Heart left ventricle (tissue), 16 donors: ENCODE measurements around the gene LRMDA. TPM values are rescaled to one million over a fixed set of nuclear protein-coding genes. Genes with fewer than 3 reads are reported as not detected.

ENCODE experiments used
- ATAC-seq, 4 donors: fragments of 200-7000 bp; cut with Tn5 transposase; one replicate each; pipeline ENCODE4 v1.9.1; 2020 to 2022; ENCODE audit warnings: moderate library complexity in 4 of 4, mild to moderate bottlenecking in 3 of 4, moderate number of reproducible peaks in 1 of 4
- DNase-seq, 5 donors: peaks; one replicate each; pipeline ENCODE4 v3.0.0-alpha.2; 2020
- H3K27ac ChIP-seq, 12 donors: fragments of 200-600 bp; sonication (generic) in 4 of 12; one replicate each; pipeline versions ENCODE4 v1.5.0 to v1.8.0; 2016 to 2022; ENCODE audit warnings: mild to moderate bottlenecking in 2 of 12
- H3K27me3 ChIP-seq, 9 donors: fragments of 200-600 bp; sonication (generic) in 2 of 9; one replicate each; pipeline versions ENCODE4 v1.5.1 to v1.8.0; 2016 to 2022; ENCODE audit warnings: mild to moderate bottlenecking in 3 of 9
- H3K36me3 ChIP-seq, 9 donors: fragments of 200-600 bp; sonication (generic) in 2 of 9; one replicate each; pipeline versions ENCODE4 v1.5.0 to v1.8.0; 2018 to 2022; ENCODE audit warnings: mild to moderate bottlenecking in 2 of 9
- H3K4me1 ChIP-seq, 12 donors: fragments of 200-600 bp; sonication (generic) in 4 of 12; one replicate each; pipeline versions ENCODE4 v1.5.0 to v1.8.0; 2016 to 2022; ENCODE audit warnings: mild to moderate bottlenecking in 3 of 12
- H3K4me3 ChIP-seq, 12 donors: fragments of 200-600 bp; sonication (generic) in 4 of 12; one replicate each; pipeline versions ENCODE4 v1.5.0 to v1.8.0; 2017 to 2022; ENCODE audit warnings: mild to moderate bottlenecking in 9 of 12, moderate library complexity in 4 of 12
- H3K9me3 ChIP-seq, 12 donors: fragments of 200-600 bp; sonication (generic) in 4 of 12; one replicate each; pipeline versions ENCODE4 v1.5.0 to v1.8.0; 2016 to 2022; ENCODE audit warnings: mild to moderate bottlenecking in 1 of 12
- CTCF ChIP-seq, 12 donors: fragments of 200-600 bp; sonication (generic) in 4 of 12; IDR thresholded peaks; one replicate each; pipeline versions ENCODE4 v1.5.0 to v1.8.0; 2018 to 2022; ENCODE audit warnings: antibody characterized with exemption in 12 of 12, mild to moderate bottlenecking in 5 of 12
- POLR2A ChIP-seq, 2 donors: fragments of 450-650 bp; IDR thresholded peaks; one replicate each; pipeline ENCODE4 v1.6.1; 2017; ENCODE audit warnings: antibody characterized with exemption in 2 of 2, mild to moderate bottlenecking in 2 of 2, moderate library complexity in 2 of 2
- WGBS, 4 donors: extraction: QIAGEN DNeasy Blood & Tissue Kit in 2 of 4; methylation state at CpG; one replicate each; pipeline versions ENCODE4 v1.1.5 to v1.1.7; 2013 to 2018; 5-methylcytosine and 5-hydroxymethylcytosine counted together
- intact Hi-C, 10 donors: fragments of 100-400 bp; cut with DNase I; formaldehyde crosslinking; loops; one replicate each; pipeline versions ENCODE4 v1.11.1 to v1.14.2; 2022
- polyA plus RNA-seq, 2 donors: library from polyadenylated mRNA; stranded (reverse); fragments of 200-250 nt; gene quantifications; one replicate each; pipeline ENCODE4 v1.2.3, GENCODE V29; 2013
- total RNA-seq, 9 donors: library from RNA; depleted of rRNA in 2 of 9; stranded (reverse); fragments of >200 nt in 2 of 9; fragmentation: NEBNext Ultra II Directional in 3 of 9; extraction: Animal tissue kit (Norgen Biotek cat#: 25700) in 3 of 9; gene quantifications; one replicate each; pipeline versions ENCODE4 v1.1.0 to v1.2.4, GENCODE V29; 2016 to 2023
- donor health status: ischemic (EF 13 %, LVEDD 7.1; RV severe dilation, severe dysfunction).
- donor health status: healthy with polysubstance abuse.
- donor health status: DM: no; HTN: yes; CAD: no.
- donor health status: DM: no; HTN: no; CAD: no.
- donor health status: ischemic (EF 25% LVEDD 6.9; RV normal size, moderate dysfunction).
- donor health status: ischemic (EF 25% LVEDD 5.7; RV mildly dilated, moderate dysfunction).
- donor health status: healthy.
- donor health status: DM: yes; HTN: yes; CAD: no.
- donor health status: ischemic (EF 35%, LVEDD 5.7; RV mildly dilated, moderate dysfunction).
- donor health status: nonischemic (EF 11% LVEDD 7.7; RV severe dilation, severe dysfunction).
- donor health status: DM: yes; HTN: yes; CAD: no.
- donor health status: PGD.
- donor health status: ischemic (EF 29% LVEDD 5.4; RV normal size, mild dysfunction).
- donor health status: nonischemic (EF 23%, LVEDD 6.1; RV moderate dilation, normal function).

Gene LRMDA
- total and polyA plus RNA-seq, 11 donors: 2.4 to 34.4 (median 14.9) TPM

- Histone ChIP-seq H3K27me3 (no peaks in the 10 kb centered on the region), H3K36me3 (no peaks in the 10 kb centered on the region), H3K27ac (no peak overlapping the region), H3K9me3 (peaks cover 0 to 21% (median 0%) of the 10 kb centered on the region in 12 donors), H3K4me3 (no peak overlapping the region), H3K4me1 (peaks cover 0 to 9% (median 0%) of the 10 kb centered on the region in 12 donors)
- TF ChIP-seq POLR2A (IDR thresholded peaks at IDR 0.05) (no peak), CTCF (IDR thresholded peaks at IDR 0.05) (no peak)
- intact Hi-C loops: no loop called here
- WGBS, 4 donors: 80 to 96% (median 86%) methylated on average over 2 of the region's 2 CpGs
- ATAC-seq: no peak
- no peak for DNase-seq
Measured at GRCh38 chr10:75486591-75486990, 55.2 kb downstream of the LRMDA start.

GRCh38 chr10:75487087-75487754 is 55.8 kb downstream of the LRMDA start:
- H3K36me3 ChIP-seq: no peaks in the 10 kb centered on the region
- peaks cover 0 to 21% (median 0%) of the 10 kb centered on the region in 12 donors for H3K9me3 ChIP-seq
- 68 to 76% (median 74%) methylated on average over 4 of the region's 4 CpGs for WGBS, 4 donors
- H3K4me3 ChIP-seq: no peak overlapping the region
- DNase-seq: no peak
- no peaks in the 10 kb centered on the region for H3K27me3 ChIP-seq
- ATAC-seq: peak in 1 of 4 donors; percentile 28
- H3K27ac ChIP-seq: no peak overlapping the region
- intact Hi-C loops: no loop called here
- TF ChIP-seq POLR2A (IDR thresholded peaks at IDR 0.05) (no peak), CTCF (IDR thresholded peaks at IDR 0.05) (no peak)
- H3K4me1 ChIP-seq: peaks cover 0 to 14% (median 0%) of the 10 kb centered on the region in 12 donors

GRCh38 chr10:75487755-75488125 is 56.3 kb downstream of the LRMDA start:
- ATAC-seq: no peak
- no peak for DNase-seq
- no peak overlapping the region for H3K4me3 ChIP-seq
- H3K36me3 ChIP-seq: no peaks in the 10 kb centered on the region
- H3K27ac ChIP-seq: no peak overlapping the region
- H3K27me3 ChIP-seq: no peaks in the 10 kb centered on the region
- WGBS, 4 donors: 67 to 93% (median 83%) methylated on average over 2 of the region's 2 CpGs
- H3K4me1 ChIP-seq: peaks cover 0 to 14% (median 0%) of the 10 kb centered on the region in 12 donors
- intact Hi-C loops: no loop called here
- H3K9me3 ChIP-seq: peaks cover 0 to 21% (median 0%) of the 10 kb centered on the region in 12 donors
- TF ChIP-seq POLR2A (IDR thresholded peaks at IDR 0.05): no peak
- TF ChIP-seq CTCF (IDR thresholded peaks at IDR 0.05): no peak

- Histone ChIP-seq H3K9me3 (no peaks in the 10 kb centered on the region), H3K4me1 (peaks cover 0 to 9% (median 0%) of the 10 kb centered on the region in 12 donors), H3K27ac (no peak overlapping the region), H3K27me3 (no peaks in the 10 kb centered on the region), H3K4me3 (no peak overlapping the region), H3K36me3 (no peaks in the 10 kb centered on the region)
- intact Hi-C loops: no loop called here
- ATAC-seq: no peak
- DNase-seq: no peak
- TF ChIP-seq CTCF (IDR thresholded peaks at IDR 0.05): no peak
- TF ChIP-seq POLR2A (IDR thresholded peaks at IDR 0.05): no peak
- WGBS, 4 donors: 67 to 79% (median 74%) methylated on average over 3 of the region's 3 CpGs
Measured at GRCh38 chr10:75492173-75492925, 60.9 kb downstream of the LRMDA start.
